ENCODE results near the gene SSC4D.

- TF ChIP-seq CTCF (IDR thresholded peaks at IDR 0.05) (no peak), POLR2A (IDR thresholded peaks at IDR 0.05) (no peak)
Observed at GRCh38 chr7:76356823-76357222, 52.7 kb downstream of the SSC4D start.
